Adipose tissue (tissue), 3 donors: ENCODE results near the gene ULK1. TPM values are rescaled to one million over a fixed set of nuclear protein-coding genes. Genes with fewer than 3 reads are reported as not detected.

Experiments used
- H3K27ac ChIP-seq: one replicate; pipeline ENCODE4 v1.5.1; 2013; ENCODE audit warnings: low read depth, low read length
- WGBS, 3 donors: extraction: QIAGEN DNeasy Blood & Tissue Kit; methylation state at CpG; one replicate each; pipeline ENCODE4 v1.1.7; 2013; 5-methylcytosine and 5-hydroxymethylcytosine counted together
- polyA plus RNA-seq, 3 donors: library from polyadenylated mRNA; stranded (reverse); fragments of 200-250 nt; gene quantifications; one replicate each; pipeline ENCODE4 v1.2.3, GENCODE V29; 2013
- donor health status: healthy with polysubstance abuse.
- donor health status: Bipolar disorder and iron deficiency.
- donor health status: healthy.

The ULK1 gene
- polyA plus RNA-seq, 3 donors: 13.7 to 47.1 (median 26.2) TPM

GRCh38 chr12:131928080-131928710 lies 33.8 kb downstream of the ULK1 start:
- WGBS, 3 donors: 30 to 44% (median 34%) methylated on average over 33 of the region's 33 CpGs
- no peak overlapping the region for H3K27ac ChIP-seq

- no peak within 1 kb of the TSS for H3K27ac ChIP-seq
Observed at GRCh38 chr12:131928711-131929580, 34.5 kb downstream of the ULK1 start, which contains the start of gene PUS1. TSS of gene PUS1 (plus strand) at chr12:131929276. CDS start at chr12:131929723, 447 bp downstream.

DNA sequence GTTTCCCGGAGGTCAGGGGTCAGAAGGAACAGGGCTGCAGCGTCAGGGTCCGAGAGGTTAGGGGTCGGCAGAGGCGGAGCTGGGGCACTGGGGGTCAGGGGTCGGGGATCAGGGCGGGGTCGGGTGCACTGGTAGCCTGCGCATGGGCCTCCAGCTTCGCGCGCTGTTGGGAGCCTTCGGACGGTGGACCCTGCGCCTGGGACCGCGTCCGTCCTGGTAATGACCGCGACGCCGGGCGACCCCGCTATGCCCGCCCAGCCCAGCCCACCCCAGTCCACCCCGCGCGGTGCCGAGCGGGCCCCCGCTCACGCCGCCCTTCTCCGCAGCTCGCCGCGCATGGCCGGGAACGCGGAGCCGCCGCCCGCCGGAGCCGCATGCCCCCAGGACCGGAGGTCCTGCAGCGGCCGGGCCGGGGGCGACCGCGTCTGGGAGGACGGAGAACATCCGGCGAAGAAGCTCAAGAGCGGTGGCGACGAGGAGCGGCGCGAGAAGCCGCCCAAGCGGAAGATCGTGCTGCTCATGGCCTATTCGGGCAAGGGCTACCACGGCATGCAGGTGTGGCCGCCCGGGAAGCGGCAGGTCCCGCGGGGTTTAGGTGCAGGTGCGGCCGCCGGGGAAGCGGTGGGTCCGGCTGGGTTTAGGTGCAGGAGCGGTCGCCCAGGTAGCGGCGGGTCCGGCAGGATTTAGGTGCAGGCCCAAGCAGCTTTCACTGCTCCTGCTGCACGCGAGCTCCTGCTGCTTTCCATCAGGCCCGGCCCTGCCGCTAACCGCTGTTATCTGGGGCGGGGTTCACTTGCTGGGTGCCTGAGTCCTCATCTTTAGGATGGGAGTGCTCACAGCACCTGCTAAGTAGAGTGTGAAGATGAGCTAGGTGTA lies 35.4 kb downstream of the ULK1 start:
- WGBS, 3 donors: 1 to 2% (median 1%) methylated on average over 66 to 87 of the region's 87 CpGs
- no peak overlapping the region for H3K27ac ChIP-seq

More at GRCh38 chr12:131928711-131929580, 34.5 kb downstream of the ULK1 start, which contains the start of gene PUS1:
- WGBS, 3 donors: 1% methylated on average over 71 to 84 of the region's 84 CpGs

DNA sequence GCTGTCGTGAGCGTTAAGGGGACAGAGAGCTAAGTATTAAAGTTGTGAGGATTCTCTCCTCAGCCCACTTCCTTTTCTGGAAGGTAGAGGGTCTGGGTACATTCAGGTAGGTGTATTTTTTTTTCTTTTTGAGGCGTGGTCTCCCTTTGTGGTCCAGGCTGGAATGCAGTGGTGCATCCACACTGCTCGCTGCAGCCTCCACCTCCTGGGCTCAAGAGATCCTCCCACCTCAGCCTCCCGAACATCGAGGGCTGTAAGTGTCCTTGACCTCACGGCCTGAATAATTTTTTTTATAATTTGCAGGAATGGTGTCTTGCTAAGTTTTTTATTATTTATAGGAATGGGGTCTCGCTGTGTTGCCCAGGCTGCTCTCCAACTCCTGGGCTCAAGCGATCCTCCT lies 36.1 kb downstream of the ULK1 start:
- H3K27ac ChIP-seq: no peak overlapping the region
- 71 to 87% (median 78%) methylated on average over 8 to 9 of the region's 9 CpGs for WGBS, 3 donors

- H3K27ac ChIP-seq: no peak overlapping the region
- WGBS, 3 donors: 96 to 97% (median 97%) methylated on average over 8 of the region's 8 CpGs
Observed at GRCh38 chr12:131933387-131933786, 39.0 kb downstream of the ULK1 start.

GRCh38 chr12:131934535-131934934 lies 40.1 kb downstream of the ULK1 start:
- 93 to 94% (median 93%) methylated on average over 11 of the region's 11 CpGs for WGBS, 3 donors
- H3K27ac ChIP-seq: no peak overlapping the region

GRCh38 chr12:131938082-131938481 lies 43.7 kb downstream of the ULK1 start:
- 79 to 92% (median 90%) methylated on average over 7 of the region's 7 CpGs for WGBS, 3 donors
- no peak overlapping the region for H3K27ac ChIP-seq

- no peak overlapping the region for H3K27ac ChIP-seq
- 90 to 93% (median 91%) methylated on average over 16 of the region's 16 CpGs for WGBS, 3 donors
Observed at GRCh38 chr12:131939007-131939406, 44.6 kb downstream of the ULK1 start.

- WGBS, 3 donors: 87 to 92% (median 90%) methylated on average over 8 of the region's 8 CpGs
- no peak overlapping the region for H3K27ac ChIP-seq
Observed at GRCh38 chr12:131940141-131940547, 45.7 kb downstream of the ULK1 start.

GRCh38 chr12:131941116-131941986 lies 46.9 kb downstream of the ULK1 start:
- WGBS, 3 donors: 95 to 96% (median 95%) methylated on average over 46 of the region's 46 CpGs
- no peak overlapping the region for H3K27ac ChIP-seq

- WGBS, 3 donors: 92 to 93% (median 93%) methylated on average over 7 of the region's 7 CpGs
Observed at GRCh38 chr12:131941987-131942341, 47.5 kb downstream of the ULK1 start.

GRCh38 chr12:131942671-131943070 lies 48.2 kb downstream of the ULK1 start:
- no peak overlapping the region for H3K27ac ChIP-seq
- 93 to 98% (median 96%) methylated on average over 12 of the region's 12 CpGs for WGBS, 3 donors

More at GRCh38 chr12:131941987-131942341, 47.5 kb downstream of the ULK1 start:
- no peak overlapping the region for H3K27ac ChIP-seq

GRCh38 chr12:131943389-131943788 lies 49.0 kb downstream of the ULK1 start:
- WGBS, 3 donors: 97 to 99% (median 97%) methylated on average over 8 of the region's 8 CpGs
- H3K27ac ChIP-seq: no peak overlapping the region

DNA sequence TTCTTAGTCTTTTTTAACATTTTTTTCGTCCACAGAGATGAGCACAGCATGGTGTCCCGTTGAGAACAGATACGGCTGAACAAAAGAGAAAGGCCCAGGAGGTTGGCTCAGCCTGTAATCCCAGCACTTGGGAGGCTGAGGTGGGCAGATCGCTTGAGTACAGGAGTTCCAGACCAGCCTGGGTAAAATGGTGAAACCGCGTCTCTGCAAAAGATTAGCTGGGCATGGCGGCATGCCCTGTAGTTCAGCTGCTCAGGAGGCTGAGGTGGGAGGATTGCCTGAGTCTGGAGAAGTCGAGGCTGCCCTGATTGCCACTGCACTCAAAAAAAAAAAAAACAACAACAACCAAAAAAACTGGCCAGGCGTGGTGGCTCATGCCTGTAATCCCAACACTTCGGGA lies 49.5 kb downstream of the ULK1 start:
- WGBS, 3 donors: 98 to 99% (median 99%) methylated on average over 10 of the region's 10 CpGs
- no peak overlapping the region for H3K27ac ChIP-seq

- no peak overlapping the region for H3K27ac ChIP-seq
- 89 to 93% (median 92%) methylated on average over 33 to 35 of the region's 35 CpGs for WGBS, 3 donors
Observed at GRCh38 chr12:131944601-131945251, 50.3 kb downstream of the ULK1 start.

GRCh38 chr12:131946757-131947156 lies 52.3 kb downstream of the ULK1 start:
- WGBS, 3 donors: 64 to 81% (median 79%) methylated on average over 6 of the region's 6 CpGs

GRCh38 chr12:131947482-131948027 lies 53.1 kb downstream of the ULK1 start:
- no peak overlapping the region for H3K27ac ChIP-seq
- WGBS, 3 donors: 44 to 53% (median 47%) methylated on average over 8 of the region's 8 CpGs

More at GRCh38 chr12:131946757-131947156, 52.3 kb downstream of the ULK1 start:
- no peak overlapping the region for H3K27ac ChIP-seq
